Body of pancreas (tissue), 4 donors: Measurements from ENCODE around the gene RHBDL1.

Experiments used
- POLR2A ChIP-seq, 3 donors: fragments of 450-650 bp; IDR thresholded peaks; one replicate each; pipeline ENCODE4 v1.6.1; 2016; ENCODE audit warnings: antibody characterized with exemption in 3 of 3, mild to moderate bottlenecking in 2 of 3
- TF ChIP-seq, protein P1 (sequence below), 7 experiments: fragments of 450-650 bp in 4 of 7; fragments of 200-600 bp in 3 of 7; sonication (generic) in 3 of 7; IDR thresholded peaks; one replicate each; pipeline ENCODE4 v1.5.1; 2016 to 2019; ENCODE audit warnings: antibody characterized with exemption in 7 of 7

DNA sequence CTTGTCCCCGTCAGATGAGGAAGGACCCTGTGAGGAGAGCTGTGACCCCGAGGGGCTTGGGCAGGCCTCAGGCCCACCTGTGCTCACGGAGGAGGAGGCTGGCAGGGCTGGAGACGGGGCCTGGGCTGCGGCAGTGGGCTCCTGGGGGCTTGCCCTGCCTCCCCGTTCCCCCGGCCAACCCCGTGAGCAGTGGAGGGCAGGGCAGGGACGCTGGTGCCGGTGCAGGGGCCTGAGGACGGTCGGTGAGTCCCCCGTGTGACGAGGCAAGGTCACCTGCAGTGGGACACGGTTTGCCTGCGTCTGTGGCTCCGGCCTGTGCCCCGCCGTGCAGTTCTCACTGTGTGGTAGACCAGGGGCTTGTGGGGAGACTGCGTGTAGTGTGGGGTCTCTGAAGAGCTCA, 15.9 kb upstream of the RHBDL1 start:
- TF ChIP-seq, protein P1, sequence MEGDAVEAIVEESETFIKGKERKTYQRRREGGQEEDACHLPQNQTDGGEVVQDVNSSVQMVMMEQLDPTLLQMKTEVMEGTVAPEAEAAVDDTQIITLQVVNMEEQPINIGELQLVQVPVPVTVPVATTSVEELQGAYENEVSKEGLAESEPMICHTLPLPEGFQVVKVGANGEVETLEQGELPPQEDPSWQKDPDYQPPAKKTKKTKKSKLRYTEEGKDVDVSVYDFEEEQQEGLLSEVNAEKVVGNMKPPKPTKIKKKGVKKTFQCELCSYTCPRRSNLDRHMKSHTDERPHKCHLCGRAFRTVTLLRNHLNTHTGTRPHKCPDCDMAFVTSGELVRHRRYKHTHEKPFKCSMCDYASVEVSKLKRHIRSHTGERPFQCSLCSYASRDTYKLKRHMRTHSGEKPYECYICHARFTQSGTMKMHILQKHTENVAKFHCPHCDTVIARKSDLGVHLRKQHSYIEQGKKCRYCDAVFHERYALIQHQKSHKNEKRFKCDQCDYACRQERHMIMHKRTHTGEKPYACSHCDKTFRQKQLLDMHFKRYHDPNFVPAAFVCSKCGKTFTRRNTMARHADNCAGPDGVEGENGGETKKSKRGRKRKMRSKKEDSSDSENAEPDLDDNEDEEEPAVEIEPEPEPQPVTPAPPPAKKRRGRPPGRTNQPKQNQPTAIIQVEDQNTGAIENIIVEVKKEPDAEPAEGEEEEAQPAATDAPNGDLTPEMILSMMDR (IDR thresholded peaks at IDR 0.05), result no peak
- TF ChIP-seq POLR2A (IDR thresholded peaks at IDR 0.05), result no peak
